Amniotic epithelial cell (primary cell): ENCODE measurements around the gene CDH15.

ENCODE experiments used
- DNase-seq: peaks from one replicate; pipeline ENCODE4 v3.0.0-alpha.2; 2010; ENCODE audit warnings: low read depth

The CDH15 gene

GRCh38 chr16:89140981-89141883, 30.3 kb upstream of the CDH15 start:
- DNase-seq, result no peak

DNA sequence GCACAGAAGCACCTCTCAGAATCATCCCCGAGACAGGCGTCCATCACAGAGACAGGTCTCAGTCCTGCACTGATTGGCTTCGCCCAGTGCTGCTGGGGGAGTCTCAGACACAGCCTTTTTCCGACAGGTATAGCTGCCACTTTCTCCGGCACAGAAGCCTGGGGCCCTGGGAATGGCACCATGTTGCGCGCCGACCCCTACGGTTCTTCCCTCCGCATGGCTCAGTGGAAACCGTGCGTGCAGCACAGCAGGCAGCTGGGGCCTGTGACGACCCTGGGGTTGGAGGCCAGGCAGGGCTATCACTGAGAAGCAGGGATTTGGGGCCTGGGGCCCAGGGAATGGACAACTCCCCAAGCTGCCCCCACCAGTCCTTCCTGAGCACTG, 29.7 kb upstream of the CDH15 start:
- no peak for DNase-seq

- DNase-seq, result peak; percentile 21
Measured at GRCh38 chr16:89142474-89143195, 28.9 kb upstream of the CDH15 start.

GRCh38 chr16:89143201-89143741, 28.3 kb upstream of the CDH15 start:
- DNase-seq, result no peak

GRCh38 chr16:89143911-89144675, 27.5 kb upstream of the CDH15 start:
- DNase-seq, result no peak

- DNase-seq, result no peak
Measured at GRCh38 chr16:89144681-89145080, 26.9 kb upstream of the CDH15 start.

DNA sequence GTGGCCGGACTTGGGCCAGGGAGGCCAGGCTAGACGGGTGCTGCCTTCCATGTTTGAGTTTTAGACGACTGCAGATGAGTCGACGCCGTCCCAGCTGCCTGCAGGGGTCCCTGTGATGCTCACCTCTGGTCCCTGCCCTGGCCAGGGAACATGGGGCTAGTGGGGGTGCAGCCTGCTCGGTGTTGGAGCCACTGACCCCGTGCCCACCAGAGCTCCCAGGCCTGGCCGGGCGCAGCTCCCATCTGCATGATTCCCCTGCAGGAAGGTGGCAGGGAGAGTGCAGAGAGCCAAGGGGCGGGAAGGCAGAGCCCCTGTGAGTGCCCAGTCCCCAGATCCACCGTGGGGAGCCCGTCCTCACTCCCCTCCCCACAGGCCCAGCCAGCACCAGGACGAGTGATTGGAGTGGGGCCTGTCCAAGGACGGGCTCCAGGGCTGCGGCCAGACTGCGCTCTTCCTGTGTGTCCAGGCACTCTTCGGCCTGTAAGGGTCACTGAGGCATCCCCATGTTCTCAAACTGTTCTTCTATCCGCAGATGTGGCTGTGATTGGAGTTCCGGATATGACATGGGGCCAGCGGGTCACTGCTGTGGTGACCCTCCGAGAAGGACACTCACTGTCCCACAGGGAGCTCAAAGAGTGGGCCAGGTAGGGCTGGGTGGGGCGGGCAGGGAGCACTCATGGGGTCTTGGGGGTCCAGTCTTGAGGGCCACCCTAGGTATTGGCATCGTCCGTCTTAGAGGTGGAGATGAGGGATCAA, 26.0 kb upstream of the CDH15 start:
- DNase-seq, result no peak

DNA sequence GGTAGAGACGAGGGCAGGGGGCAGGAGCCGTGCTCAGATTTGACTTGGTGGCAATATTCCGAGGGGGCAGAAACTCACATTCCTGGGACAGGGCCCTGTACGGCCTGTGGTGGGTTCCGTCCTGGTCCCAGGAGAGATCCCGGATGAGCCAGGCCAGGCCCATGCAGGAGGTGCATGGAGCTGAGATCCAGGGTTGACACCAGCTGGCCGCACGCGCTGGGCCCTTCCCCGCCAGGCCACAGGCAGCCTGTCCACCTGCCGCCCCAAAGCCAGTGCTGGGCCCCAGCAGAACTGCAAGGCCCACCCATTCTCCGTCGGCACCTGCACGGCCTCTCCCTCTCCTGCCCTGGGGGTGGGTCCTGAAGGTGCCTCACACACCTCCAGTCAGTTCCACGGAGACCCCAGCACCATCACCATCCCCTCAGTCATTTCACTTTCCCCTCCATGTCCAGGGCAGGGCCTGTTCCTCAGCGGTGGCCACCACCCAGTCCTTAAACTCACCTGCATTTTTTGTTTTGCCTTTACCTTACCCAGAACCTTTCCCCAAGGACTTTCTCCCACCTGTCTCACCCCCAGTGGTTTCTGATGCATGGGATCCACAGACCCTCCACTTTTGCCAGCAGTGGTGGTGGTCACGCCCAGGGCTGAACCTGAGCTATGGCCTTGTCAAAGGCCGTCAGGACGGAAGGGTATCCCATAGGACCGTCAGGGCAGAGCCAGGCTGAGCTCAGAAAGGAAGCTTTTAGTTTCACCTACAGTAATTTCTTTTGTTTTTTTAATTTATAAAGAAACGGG, 25.1 kb upstream of the CDH15 start:
- DNase-seq, result no peak

GRCh38 chr16:89147085-89147817, 24.3 kb upstream of the CDH15 start:
- no peak for DNase-seq

- peak; percentile 13 for DNase-seq
Measured at GRCh38 chr16:89149386-89149785, 22.2 kb upstream of the CDH15 start.

- no peak for DNase-seq
Measured at GRCh38 chr16:89150090-89150835, 21.3 kb upstream of the CDH15 start.

DNA sequence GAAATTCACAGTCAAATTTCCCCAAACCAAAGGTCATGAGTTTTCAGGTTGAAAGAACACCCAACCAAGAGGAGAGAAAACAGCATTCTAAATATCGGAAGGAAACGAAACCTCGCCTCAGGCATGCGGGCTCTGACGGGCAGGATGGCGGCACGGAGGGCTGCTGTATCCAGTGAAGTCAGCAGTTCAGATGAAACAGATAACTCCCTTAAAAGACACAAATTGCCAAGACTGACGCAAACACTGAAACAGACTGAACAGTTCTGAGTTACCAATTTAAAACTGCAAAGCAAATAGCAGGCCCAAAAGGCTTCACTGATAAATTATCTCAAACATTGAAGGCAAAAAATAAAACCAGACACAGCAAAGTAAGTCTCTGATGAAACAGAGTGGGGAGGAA, 20.6 kb upstream of the CDH15 start:
- DNase-seq, result no peak

GRCh38 chr16:89152831-89153700, 18.5 kb upstream of the CDH15 start:
- no peak for DNase-seq

GRCh38 chr16:89153848-89154271, 17.7 kb upstream of the CDH15 start:
- DNase-seq, result no peak

- no peak for DNase-seq
Measured at GRCh38 chr16:89154390-89155183, 17.0 kb upstream of the CDH15 start.

DNA sequence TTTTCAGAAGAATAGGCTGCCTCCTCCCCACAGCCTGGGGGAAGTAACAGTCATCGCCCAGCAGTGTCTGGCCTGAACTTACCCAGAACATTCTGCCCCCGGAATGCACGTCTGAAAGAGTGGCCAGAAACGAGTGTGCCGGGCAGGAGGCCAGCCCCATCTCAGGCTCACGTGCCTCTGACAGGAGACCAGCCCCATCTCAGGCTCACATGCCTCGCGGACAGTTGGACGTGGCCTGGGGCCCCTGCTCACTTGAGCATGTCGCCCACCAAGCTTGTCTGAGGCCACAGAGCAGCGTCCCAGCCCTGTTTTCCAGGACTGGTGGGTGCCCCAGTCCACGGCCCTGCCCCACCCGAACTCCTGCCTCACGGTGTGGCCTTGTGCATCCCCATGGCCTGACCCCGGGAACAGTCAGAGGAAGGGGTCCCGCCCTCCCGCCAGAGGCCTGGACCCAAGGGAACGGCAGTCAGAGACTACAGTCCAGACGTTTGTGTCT, 16.3 kb upstream of the CDH15 start:
- DNase-seq, result peak; percentile 77
